ENCODE results near the gene PYGB.

DNA sequence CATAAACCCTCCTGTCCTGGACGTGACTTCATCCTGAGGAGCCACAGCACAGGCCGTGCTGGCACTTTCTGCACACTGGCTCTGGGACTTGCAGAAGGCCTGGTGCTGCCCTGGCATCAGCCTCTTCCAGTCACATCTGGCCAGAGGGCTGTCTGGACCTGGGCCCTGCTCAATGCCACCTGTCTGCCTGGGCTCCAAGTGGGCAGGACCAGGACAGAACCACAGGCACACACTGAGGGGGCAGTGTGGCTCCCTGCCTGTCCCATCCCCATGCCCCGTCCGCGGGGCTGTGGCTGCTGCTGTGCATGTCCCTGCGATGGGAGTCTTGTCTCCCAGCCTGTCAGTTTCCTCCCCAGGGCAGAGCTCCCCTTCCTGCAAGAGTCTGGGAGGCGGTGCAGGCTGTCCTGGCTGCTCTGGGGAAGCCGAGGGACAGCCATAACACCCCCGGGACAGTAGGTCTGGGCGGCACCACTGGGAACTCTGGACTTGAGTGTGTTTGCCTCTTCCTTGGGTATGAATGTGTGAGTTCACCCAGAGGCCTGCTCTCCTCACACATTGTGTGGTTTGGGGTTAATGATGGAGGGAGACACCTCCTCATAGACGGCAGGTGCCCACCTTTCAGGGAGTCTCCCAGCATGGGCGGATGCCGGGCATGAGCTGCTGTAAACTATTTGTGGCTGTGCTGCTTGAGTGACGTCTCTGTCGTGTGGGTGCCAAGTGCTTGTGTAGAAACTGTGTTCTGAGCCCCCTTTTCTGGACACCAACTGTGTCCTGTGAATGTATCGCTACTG, 22.0 kb upstream of the PYGB start:
- TF ChIP-seq, protein P1, sequence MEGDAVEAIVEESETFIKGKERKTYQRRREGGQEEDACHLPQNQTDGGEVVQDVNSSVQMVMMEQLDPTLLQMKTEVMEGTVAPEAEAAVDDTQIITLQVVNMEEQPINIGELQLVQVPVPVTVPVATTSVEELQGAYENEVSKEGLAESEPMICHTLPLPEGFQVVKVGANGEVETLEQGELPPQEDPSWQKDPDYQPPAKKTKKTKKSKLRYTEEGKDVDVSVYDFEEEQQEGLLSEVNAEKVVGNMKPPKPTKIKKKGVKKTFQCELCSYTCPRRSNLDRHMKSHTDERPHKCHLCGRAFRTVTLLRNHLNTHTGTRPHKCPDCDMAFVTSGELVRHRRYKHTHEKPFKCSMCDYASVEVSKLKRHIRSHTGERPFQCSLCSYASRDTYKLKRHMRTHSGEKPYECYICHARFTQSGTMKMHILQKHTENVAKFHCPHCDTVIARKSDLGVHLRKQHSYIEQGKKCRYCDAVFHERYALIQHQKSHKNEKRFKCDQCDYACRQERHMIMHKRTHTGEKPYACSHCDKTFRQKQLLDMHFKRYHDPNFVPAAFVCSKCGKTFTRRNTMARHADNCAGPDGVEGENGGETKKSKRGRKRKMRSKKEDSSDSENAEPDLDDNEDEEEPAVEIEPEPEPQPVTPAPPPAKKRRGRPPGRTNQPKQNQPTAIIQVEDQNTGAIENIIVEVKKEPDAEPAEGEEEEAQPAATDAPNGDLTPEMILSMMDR (conservative IDR thresholded peaks at IDR 0.05) = no peak
- no peak for TF ChIP-seq ZFX (IDR thresholded peaks at IDR 0.05)

All from C4-2B (cell line).